Ovary (tissue), 9 donors: Measurements from ENCODE around the gene ERBB2. TPM values are rescaled to one million over a fixed set of nuclear protein-coding genes. Genes with fewer than 3 reads are reported as not detected.

ENCODE experiments used
- DNase-seq, 5 donors: peaks; one replicate each; pipeline ENCODE4 v3.0.0-alpha.2; 2019 to 2020
- H3K27ac ChIP-seq, 2 donors: fragments of 200-600 bp; one replicate each; pipeline versions ENCODE4 v1.5.1 to v1.8.0; 2019 to 2022
- H3K27me3 ChIP-seq: fragments of 200-600 bp; one replicate; pipeline ENCODE4 v1.8.0; 2022
- H3K36me3 ChIP-seq: fragments of 200-600 bp; sonication (generic); one replicate; pipeline ENCODE4 v1.5.1; 2019
- H3K4me1 ChIP-seq: one replicate; pipeline ENCODE4 v1.8.1; 2013; ENCODE audit warnings: mild to moderate bottlenecking, moderate library complexity; ENCODE audit not compliant: insufficient read depth
- H3K4me3 ChIP-seq: fragments of 200-600 bp; sonication (generic); one replicate; pipeline ENCODE4 v1.5.1; 2017
- H3K9me3 ChIP-seq, 2 donors: fragments of 200-600 bp in 1 of 2; sonication (generic) in 1 of 2; one replicate each; pipeline versions ENCODE4 v1.5.1 to v1.8.1; 2013 to 2019; ENCODE audit warnings: mild to moderate bottlenecking in 1 of 2, moderate library complexity in 1 of 2
- EP300 ChIP-seq: sonication (generic); formaldehyde crosslinking; IDR thresholded peaks from one replicate; pipeline ENCODE4 v1.6.1; 2017; ENCODE audit warnings: antibody characterized with exemption
- POLR2A ChIP-seq: fragments of 450-650 bp; IDR thresholded peaks from one replicate; pipeline ENCODE4 v1.6.1; 2017; ENCODE audit warnings: antibody characterized with exemption, mild to moderate bottlenecking, moderate library complexity
- WGBS, 3 donors: extraction: QIAGEN DNeasy Blood & Tissue Kit in 1 of 3; methylation state at CpG; one replicate each; pipeline versions ENCODE4 v1.1.5 to v1.1.7; 2013 to 2017; 5-methylcytosine and 5-hydroxymethylcytosine counted together
- intact Hi-C, 4 donors: fragments of 100-400 bp; cut with DNase I; formaldehyde crosslinking; loops; one replicate each; pipeline versions ENCODE4 v1.11.0 to v1.15.1; 2022 to 2023
- microRNA-seq, 3 donors: library from miRNA; unstranded; fragments of <30 nt; microRNA quantifications; one replicate each; pipeline versions ENCODE4 to v1.2.0, GENCODE V29; 2019 to 2020
- polyA plus RNA-seq, 2 donors: library from polyadenylated mRNA; stranded (reverse); fragments of 200-250 nt in 1 of 2; fragments of 350-450 nt in 1 of 2; fragmentation: Illumina TruSeq in 1 of 2; extraction: RNeasy Lipid Tissue Mini Kit (QIAGEN cat#74804) in 1 of 2; gene quantifications; one replicate each; pipeline ENCODE4 v1.2.3, GENCODE V29; 2013 to 2014
- small RNA-seq: library from RNA; depleted of rRNA; stranded (forward); fragments of <200 nt; gene quantifications from one replicate; pipeline ENCODE3, GENCODE V24; 2016
- total RNA-seq, 7 donors: library from RNA; depleted of rRNA in 2 of 7; stranded (reverse); fragments of >200 nt in 2 of 7; fragmentation: NEBNext Ultra II Directional in 3 of 7; extraction: Animal tissue kit (Norgen Biotek cat#: 25700) in 3 of 7; gene quantifications; one replicate each; pipeline versions ENCODE4 v1.1.0 to v1.2.4, GENCODE V29; 2016 to 2023
- TF ChIP-seq, protein P1 (sequence below), 3 donors: fragments of 450-650 bp in 2 of 3; fragments of 200-600 bp in 1 of 3; IDR thresholded peaks; one replicate each; pipeline versions ENCODE4 v1.5.1 to v1.8.0; 2016 to 2022; ENCODE audit warnings: antibody characterized with exemption in 3 of 3, mild to moderate bottlenecking in 1 of 3
- donor health status: DM: no; HTN: no; CAD: no; lungs with moderate emphysema.
- donor health status: DM: no; HTN: no; CAD: no.
- donor health status: Bipolar disorder and iron deficiency.
- donor health status: DM: yes; HTN: yes; CAD: no.
- donor health status: DM: no; HTN: no; CAD: no.
- donor health status: DM: yes; HTN: yes; CAD: no.

Gene ERBB2
- total and polyA plus RNA-seq, 9 donors: 20.1 to 66.3 (median 50.6) TPM

DNA sequence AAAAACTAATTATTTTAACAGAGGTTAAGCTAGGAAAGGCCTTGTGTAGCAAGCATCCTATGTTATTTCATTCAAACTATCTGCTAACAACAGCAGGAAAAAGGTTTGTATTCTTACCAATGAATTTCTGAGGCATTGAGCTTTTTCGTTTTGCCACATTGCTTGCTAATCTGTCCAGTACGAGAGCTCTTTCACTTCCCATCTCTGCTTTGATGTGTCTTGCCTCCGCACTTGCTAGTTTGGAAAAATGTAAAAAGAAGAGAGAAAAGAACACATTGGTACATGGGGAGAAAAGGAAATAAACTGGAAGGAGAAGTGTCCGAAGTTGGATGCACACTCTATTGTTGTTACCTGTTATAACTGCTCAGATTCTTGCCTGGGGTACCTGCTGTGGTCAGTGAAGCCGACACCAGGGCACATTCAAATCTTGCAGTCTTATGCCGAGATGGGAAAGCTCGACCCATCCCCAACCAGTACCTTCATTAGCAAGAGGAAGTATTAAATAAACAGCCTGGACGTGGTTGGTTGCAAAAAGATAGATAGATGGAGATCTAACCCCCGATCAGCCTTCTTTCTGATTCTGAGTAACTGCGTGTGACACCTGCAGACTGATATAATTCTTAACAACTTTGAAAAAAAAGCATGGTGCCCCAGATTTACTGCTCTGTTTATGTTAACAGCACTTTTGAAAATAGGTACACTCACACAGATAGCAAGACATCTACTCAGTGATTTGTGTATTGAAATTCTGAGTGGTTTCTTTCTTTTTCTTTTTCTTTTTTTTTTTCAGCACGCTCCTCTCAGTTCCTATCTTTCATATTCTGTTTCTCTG, 77.9 kb downstream of the ERBB2 start:
- 47 to 57% (median 48%) methylated on average over 11 of the region's 11 CpGs for WGBS, 3 donors
- DNase-seq: no peak
- TF ChIP-seq EP300 (no peak), POLR2A (no peak)
- TF ChIP-seq, protein P1, sequence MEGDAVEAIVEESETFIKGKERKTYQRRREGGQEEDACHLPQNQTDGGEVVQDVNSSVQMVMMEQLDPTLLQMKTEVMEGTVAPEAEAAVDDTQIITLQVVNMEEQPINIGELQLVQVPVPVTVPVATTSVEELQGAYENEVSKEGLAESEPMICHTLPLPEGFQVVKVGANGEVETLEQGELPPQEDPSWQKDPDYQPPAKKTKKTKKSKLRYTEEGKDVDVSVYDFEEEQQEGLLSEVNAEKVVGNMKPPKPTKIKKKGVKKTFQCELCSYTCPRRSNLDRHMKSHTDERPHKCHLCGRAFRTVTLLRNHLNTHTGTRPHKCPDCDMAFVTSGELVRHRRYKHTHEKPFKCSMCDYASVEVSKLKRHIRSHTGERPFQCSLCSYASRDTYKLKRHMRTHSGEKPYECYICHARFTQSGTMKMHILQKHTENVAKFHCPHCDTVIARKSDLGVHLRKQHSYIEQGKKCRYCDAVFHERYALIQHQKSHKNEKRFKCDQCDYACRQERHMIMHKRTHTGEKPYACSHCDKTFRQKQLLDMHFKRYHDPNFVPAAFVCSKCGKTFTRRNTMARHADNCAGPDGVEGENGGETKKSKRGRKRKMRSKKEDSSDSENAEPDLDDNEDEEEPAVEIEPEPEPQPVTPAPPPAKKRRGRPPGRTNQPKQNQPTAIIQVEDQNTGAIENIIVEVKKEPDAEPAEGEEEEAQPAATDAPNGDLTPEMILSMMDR (IDR thresholded peaks at IDR 0.05): no peak
- Histone ChIP-seq H3K9me3 (no peaks in the 10 kb centered on the region), H3K4me3 (no peak overlapping the region), H3K36me3 (no peaks in the 10 kb centered on the region), H3K4me1 (no peaks in the 10 kb centered on the region), H3K27me3 (no peaks in the 10 kb centered on the region), H3K27ac (no peak overlapping the region)
- intact Hi-C loops: no loop called here

Small RNAs within 50 kb of the gene (microRNA-seq; reads per million reads assigned to microRNA genes)
- 0 to 0.79 (median 0.71) reads per million in 3 donors for gene MIR4728

Small RNAs within 50 kb of the gene (small RNA-seq; reads per million reads assigned to genes)
- gene MIR4728: not detected

Other genes with a start within 250 kb of the ERBB2 start
- gene MED1, start 248.8 kb upstream of the ERBB2 start, total RNA-seq: 10 to 100 TPM; 15.6 to 43.7 (median 34.1) TPM
- 10 to 100 TPM; 11.0 to 32.0 TPM for gene MED1, start 248.8 kb upstream of the ERBB2 start, polyA plus RNA-seq
- gene CDK12, start 238.6 kb upstream of the ERBB2 start, total RNA-seq: 10 to 100 TPM; 29.1 to 65.9 (median 50.3) TPM
- gene CDK12, start 238.6 kb upstream of the ERBB2 start, polyA plus RNA-seq: 10 to 100 TPM; 17.8 to 31.8 TPM
- not detected for gene NEUROD2, start 92.1 kb upstream of the ERBB2 start, total RNA-seq
- not detected for gene NEUROD2, start 92.1 kb upstream of the ERBB2 start, polyA plus RNA-seq
- gene PPP1R1B, start 73.1 kb upstream of the ERBB2 start, total RNA-seq: 10 to 100 TPM in 4 of 7 donors, 1 to 10 TPM in 2, under 1 TPM in 1; 0.43 to 23.0 (median 10.1) TPM
- gene PPP1R1B, start 73.1 kb upstream of the ERBB2 start, polyA plus RNA-seq: 10 to 100 TPM in 1 of 2 donors, 1 to 10 TPM in 1; 5.1 to 12.9 TPM
- 10 to 100 TPM; 34.5 to 49.4 (median 44.3) TPM for gene STARD3, start 62.9 kb upstream of the ERBB2 start, total RNA-seq
- 10 to 100 TPM; 42.1 to 55.9 TPM for gene STARD3, start 62.9 kb upstream of the ERBB2 start, polyA plus RNA-seq
- gene TCAP, start 34.7 kb upstream of the ERBB2 start, total RNA-seq: 1 to 10 TPM in 6 of 7 donors, under 1 TPM in 1; 0.24 to 1.9 (median 1.3) TPM
- gene TCAP, start 34.7 kb upstream of the ERBB2 start, polyA plus RNA-seq: 1 to 10 TPM in 1 of 2 donors, under 1 TPM in 1; 0.47 to 1.6 TPM
- gene PNMT, start 31.6 kb upstream of the ERBB2 start, total RNA-seq: 1 to 10 TPM in 5 of 7 donors, under 1 TPM in 1, not detected in 1; 0.60 to 5.1 (median 1.4) TPM
- gene PNMT, start 31.6 kb upstream of the ERBB2 start, polyA plus RNA-seq: 1 to 10 TPM in 1 of 2 donors, not detected in 1; 1.1 TPM
- 10 to 100 TPM; 13.8 to 31.3 (median 19.6) TPM for gene PGAP3, start 12.0 kb upstream of the ERBB2 start, total RNA-seq
- gene PGAP3, start 12.0 kb upstream of the ERBB2 start, polyA plus RNA-seq: 10 to 100 TPM in 1 of 2 donors, 1 to 10 TPM in 1; 7.9 to 19.8 TPM
- 10 to 100 TPM; 20.2 to 51.4 (median 23.4) TPM for gene MIEN1, start 30.5 kb downstream of the ERBB2 start, total RNA-seq
- gene MIEN1, start 30.5 kb downstream of the ERBB2 start, polyA plus RNA-seq: 10 to 100 TPM; 33.0 to 64.9 TPM
- 10 to 100 TPM in 1 of 7 donors, 1 to 10 TPM in 5, under 1 TPM in 1; 0.51 to 63.0 (median 2.7) TPM for gene GRB7, start 37.9 kb downstream of the ERBB2 start, total RNA-seq
- gene GRB7, start 37.9 kb downstream of the ERBB2 start, polyA plus RNA-seq: 1 to 10 TPM in 1 of 2 donors, under 1 TPM in 1; 0.23 to 1.8 TPM
- under 1 TPM; 0.34 to 0.97 (median 0.62) TPM for gene IKZF3, start 164.2 kb downstream of the ERBB2 start, total RNA-seq
- gene IKZF3, start 164.2 kb downstream of the ERBB2 start, polyA plus RNA-seq: 1 to 10 TPM in 1 of 2 donors, under 1 TPM in 1; 0.16 to 2.6 TPM
- not detected for gene ZPBP2, start 168.1 kb downstream of the ERBB2 start, total RNA-seq
- gene ZPBP2, start 168.1 kb downstream of the ERBB2 start, polyA plus RNA-seq: not detected
- gene GSDMB, start 218.6 kb downstream of the ERBB2 start, total RNA-seq: 1 to 10 TPM; 3.8 to 9.7 (median 5.5) TPM
- gene GSDMB, start 218.6 kb downstream of the ERBB2 start, polyA plus RNA-seq: 1 to 10 TPM; 3.7 to 6.5 TPM
- 10 to 100 TPM; 37.0 to 64.3 (median 52.2) TPM for gene ORMDL3, start 227.5 kb downstream of the ERBB2 start, total RNA-seq
- gene ORMDL3, start 227.5 kb downstream of the ERBB2 start, polyA plus RNA-seq: 10 to 100 TPM; 43.7 to 97.5 TPM
- gene LRRC3C, start 227.7 kb downstream of the ERBB2 start, total RNA-seq: under 1 TPM in 1 of 7 donors, not detected in 6; 0.27 TPM
- under 1 TPM in 1 of 2 donors, not detected in 1; 0.12 TPM for gene LRRC3C, start 227.7 kb downstream of the ERBB2 start, polyA plus RNA-seq